Measurements from ENCODE around the gene CMTM3.

DNA sequence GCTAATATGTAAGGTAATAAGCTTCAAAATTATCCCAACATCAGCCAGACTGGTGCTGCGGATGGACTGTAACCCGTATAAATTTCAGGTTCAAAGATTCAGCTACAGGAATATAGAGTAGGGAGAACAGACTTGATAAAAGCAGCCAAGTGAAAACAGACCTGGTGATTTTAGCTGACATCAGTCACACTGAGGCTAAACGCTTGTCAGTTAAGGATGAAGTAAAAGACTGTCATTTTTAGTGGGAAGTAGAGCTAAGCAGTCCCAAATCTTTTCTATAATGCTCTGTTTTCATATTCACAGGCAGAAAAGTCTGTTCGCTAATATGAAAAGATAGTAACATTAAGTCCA is 56.7 kb downstream of the CMTM3 start:
- no peak for TF ChIP-seq POLR2A (IDR thresholded peaks at IDR 0.05)
- TF ChIP-seq, protein P1, sequence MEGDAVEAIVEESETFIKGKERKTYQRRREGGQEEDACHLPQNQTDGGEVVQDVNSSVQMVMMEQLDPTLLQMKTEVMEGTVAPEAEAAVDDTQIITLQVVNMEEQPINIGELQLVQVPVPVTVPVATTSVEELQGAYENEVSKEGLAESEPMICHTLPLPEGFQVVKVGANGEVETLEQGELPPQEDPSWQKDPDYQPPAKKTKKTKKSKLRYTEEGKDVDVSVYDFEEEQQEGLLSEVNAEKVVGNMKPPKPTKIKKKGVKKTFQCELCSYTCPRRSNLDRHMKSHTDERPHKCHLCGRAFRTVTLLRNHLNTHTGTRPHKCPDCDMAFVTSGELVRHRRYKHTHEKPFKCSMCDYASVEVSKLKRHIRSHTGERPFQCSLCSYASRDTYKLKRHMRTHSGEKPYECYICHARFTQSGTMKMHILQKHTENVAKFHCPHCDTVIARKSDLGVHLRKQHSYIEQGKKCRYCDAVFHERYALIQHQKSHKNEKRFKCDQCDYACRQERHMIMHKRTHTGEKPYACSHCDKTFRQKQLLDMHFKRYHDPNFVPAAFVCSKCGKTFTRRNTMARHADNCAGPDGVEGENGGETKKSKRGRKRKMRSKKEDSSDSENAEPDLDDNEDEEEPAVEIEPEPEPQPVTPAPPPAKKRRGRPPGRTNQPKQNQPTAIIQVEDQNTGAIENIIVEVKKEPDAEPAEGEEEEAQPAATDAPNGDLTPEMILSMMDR (IDR thresholded peaks at IDR 0.05), result no peak
